ENCODE data around the gene ARHGEF12.

DNA sequence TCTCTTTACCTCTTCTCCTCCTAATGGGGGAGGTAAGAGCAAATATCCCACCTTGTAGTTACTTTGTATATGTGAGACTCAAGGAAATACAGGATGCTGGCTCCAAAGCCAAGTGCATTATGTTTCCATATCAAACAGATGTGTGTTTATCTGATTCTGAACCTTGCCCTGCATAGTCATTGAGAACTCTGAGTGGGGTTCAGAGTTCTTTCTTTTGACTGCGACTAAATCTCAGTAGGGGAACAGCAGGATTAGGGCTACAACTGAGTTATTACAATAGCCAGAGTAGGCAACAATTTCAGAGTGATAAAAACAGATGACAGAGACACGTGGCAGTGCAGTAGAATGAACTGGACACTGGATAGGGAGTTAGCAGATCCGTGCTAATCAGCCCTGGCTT lies 45.3 kb upstream of the ARHGEF12 start:
- TF ChIP-seq, protein P1, sequence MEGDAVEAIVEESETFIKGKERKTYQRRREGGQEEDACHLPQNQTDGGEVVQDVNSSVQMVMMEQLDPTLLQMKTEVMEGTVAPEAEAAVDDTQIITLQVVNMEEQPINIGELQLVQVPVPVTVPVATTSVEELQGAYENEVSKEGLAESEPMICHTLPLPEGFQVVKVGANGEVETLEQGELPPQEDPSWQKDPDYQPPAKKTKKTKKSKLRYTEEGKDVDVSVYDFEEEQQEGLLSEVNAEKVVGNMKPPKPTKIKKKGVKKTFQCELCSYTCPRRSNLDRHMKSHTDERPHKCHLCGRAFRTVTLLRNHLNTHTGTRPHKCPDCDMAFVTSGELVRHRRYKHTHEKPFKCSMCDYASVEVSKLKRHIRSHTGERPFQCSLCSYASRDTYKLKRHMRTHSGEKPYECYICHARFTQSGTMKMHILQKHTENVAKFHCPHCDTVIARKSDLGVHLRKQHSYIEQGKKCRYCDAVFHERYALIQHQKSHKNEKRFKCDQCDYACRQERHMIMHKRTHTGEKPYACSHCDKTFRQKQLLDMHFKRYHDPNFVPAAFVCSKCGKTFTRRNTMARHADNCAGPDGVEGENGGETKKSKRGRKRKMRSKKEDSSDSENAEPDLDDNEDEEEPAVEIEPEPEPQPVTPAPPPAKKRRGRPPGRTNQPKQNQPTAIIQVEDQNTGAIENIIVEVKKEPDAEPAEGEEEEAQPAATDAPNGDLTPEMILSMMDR (IDR thresholded peaks at IDR 0.05), result no peak
- TF ChIP-seq POLR2A (IDR thresholded peaks at IDR 0.05), result no peak

Measured in thyroid gland (tissue), 4 donors.